GM21526 (cell line): Measurements from ENCODE around the gene JMJD6.

Experiments used
- ATAC-seq: cut with Tn5 transposase; IDR thresholded peaks from one replicate; pipeline ENCODE4 v1.9.1; 2021; ENCODE audit warnings: moderate library complexity; ENCODE audit not compliant: unreplicated experiment, low FRiP score

Gene JMJD6

DNA sequence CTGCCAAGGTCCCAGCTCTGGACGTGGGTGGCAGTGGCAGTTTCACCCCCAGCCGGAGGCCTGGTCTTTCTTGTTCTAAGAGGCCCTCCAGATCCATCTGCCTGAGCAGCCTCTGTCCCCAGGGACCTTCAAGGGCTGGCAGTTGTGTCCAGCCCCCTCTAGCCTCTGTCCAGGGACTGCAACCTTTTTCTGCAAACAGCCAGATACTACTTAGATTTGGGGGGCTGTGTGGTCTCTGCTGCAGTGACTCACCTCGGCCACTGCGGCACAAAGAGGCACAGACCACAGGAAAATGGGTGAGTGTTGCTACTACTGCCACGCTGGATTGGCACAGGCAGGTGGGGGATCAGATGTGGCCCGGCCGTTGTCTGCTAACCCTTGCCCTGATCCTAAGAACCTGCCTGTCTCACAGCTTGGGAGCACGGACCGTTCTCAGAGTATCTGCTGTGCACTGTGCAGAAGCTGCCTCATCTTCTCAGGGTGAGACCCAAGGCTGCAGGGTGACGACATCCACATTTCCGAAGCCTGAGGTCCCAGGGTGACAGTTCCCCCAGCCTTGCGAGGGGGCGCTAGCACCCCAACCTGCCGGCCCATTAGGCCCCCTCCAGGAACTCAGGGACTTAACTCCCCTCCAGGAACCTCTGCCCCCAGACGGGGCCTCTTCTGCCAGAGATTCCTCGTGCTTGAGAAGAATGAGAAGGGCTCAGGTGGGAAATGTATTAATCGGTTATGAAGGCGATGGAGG is 43.2 kb downstream of the JMJD6 start:
- ATAC-seq = no peak

DNA sequence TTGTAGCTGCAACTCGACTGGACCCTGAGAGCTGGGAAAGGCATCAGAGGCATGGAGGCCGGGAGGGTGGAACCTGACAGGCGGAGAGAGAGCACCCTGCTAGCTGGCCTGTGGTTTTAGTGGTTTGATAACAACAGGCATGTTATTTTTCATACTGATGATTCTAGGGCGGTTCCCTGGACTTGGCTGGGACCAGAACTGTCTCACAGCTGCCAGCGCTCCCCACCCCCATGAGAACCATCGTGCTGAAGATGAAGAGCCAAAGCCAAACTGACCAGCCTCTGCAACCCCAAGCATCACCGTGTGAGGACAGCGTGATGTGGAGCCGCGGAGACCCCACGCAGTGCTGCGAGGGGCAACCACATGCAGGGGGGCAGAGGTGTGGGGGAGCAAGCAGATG is 44.1 kb downstream of the JMJD6 start:
- no peak for ATAC-seq

DNA sequence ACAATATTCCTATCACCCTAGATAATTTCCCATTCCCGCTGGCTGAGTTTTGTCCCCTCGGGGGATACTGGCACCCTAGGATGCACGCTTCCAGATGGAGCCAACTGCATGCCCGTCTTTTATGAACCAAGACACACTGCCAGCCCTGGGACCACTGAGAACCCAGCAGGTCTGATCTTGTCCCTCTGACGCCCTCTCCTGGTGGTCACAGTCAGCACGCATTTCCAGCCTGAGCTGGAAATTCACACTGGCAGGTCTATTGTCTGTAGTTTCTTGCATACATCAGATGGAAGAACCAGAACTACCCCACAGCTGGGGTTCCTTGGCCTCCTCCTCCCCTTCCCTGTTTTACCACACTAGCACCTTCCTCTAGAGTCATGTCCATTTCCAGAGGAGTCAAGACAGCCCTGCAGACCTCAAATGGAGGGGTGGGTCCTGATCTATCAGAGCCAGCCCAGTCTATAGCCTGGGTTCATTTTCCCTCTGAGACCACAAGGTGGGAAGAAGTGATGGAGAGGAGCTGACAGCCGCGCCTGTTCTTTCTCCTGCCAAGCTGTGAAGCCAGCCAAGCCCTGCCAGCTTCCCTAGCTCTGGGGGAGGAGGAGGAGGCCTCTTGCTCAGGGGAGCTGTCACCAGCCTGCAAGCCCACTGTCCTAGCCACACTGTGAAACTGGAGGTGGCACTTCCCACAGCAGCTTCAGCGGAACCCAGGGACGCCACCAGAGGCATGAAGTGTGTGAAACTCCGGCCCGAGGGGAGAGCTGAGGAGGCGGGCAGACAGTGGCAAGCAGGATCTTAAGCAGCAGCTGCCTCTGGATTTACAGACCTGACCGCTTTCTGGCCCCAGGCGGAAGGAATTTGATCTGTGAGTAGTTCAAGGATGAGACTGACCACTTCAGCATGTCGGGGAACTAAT is 44.9 kb downstream of the JMJD6 start:
- no peak for ATAC-seq

DNA sequence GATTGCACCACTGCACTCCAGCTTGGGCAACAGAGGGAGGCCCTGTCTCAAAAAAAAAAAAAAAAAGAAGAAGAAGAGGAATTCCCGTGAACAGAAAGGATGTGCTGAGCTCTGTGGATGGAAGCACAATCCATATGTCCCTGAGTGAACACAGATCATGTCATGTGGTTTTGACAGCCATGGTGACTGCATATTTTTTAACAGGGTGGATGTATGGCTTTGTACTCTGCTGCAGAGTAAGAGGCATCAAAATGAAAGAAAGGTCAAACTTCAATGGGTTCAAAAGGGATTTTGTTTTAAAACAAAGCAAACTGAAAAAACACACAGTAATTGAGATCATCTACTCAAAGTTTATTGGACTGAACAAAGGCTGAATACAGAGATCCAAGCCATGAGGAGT is 47.2 kb downstream of the JMJD6 start:
- ATAC-seq = no peak

DNA sequence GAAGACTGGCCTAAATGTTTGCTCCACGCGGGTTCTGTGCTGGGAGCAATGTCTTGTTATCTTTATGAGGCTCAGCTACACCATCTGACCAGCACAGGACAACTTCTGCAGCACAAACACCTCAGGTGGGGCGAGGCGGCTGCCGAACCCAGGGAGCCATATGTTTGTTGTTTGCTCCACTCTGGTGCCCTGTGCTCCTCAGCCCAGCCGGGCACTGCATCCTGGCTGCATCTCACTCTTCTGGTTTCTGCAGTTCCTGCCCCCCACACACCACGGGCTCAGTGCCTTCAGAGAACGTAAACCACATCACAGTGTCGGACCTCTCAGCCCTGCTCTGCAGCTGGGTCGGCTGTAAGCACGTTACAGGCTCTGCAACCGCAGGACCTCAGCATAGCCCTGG is 48.1 kb downstream of the JMJD6 start:
- ATAC-seq = no peak

DNA sequence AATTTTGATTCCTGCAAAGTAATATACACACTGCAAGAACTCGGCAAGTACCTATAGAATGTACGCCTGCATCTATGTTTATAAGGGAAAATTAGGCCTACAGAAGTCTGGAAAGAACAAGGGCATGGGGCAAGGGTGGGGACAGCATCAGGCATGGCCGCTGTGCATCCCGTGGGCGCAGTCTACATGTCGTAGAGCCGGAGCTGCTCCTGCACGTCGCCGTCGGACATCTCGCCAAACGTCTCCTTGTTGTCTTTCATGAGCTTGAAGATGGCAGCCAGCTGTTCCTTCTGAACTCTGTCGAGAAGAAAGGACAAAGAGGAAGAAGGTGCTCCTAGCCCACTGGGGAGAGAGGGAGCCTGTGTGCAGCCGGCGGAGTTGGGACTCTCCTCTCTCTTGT is 49.0 kb downstream of the JMJD6 start:
- no peak for ATAC-seq

DNA sequence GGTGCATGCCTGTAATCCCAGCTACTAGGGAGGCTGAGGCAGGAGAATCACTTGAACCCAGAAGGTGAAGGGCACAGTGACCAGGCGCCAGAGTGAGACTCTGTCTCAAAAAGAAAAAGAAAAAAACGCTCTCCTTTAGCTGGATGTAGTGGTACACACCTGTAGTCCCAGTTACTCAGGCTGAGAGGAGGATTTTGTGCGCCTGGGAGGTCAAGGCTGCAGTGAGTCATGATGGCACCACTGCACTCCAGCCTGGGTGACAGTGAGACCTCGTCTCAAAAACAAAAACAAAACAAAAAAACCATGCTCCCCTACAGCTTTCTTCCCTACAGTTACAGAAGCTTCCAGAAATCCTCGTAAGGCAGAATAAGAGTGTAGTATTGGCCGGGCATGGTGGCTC is 49.8 kb downstream of the JMJD6 start:
- ATAC-seq = no peak

DNA sequence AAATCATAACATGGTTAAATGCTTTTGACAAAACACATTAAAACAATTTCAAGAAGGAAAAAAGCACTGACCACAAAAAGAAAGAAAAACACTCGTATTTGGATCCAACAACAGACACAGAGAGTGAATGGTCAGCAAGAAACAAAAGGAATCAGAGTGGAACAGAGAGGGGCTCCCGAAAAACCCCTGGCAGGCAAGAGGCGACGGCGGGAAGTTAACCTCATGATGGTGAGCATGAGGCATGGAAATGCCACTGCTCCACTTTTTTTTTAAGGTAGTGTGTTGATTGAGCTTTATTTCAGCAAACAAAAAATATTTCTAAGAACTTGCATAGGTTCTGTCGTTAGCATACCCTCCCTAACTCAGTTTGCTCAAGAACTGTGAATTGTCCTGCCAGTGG is 50.8 kb downstream of the JMJD6 start:
- no peak for ATAC-seq

DNA sequence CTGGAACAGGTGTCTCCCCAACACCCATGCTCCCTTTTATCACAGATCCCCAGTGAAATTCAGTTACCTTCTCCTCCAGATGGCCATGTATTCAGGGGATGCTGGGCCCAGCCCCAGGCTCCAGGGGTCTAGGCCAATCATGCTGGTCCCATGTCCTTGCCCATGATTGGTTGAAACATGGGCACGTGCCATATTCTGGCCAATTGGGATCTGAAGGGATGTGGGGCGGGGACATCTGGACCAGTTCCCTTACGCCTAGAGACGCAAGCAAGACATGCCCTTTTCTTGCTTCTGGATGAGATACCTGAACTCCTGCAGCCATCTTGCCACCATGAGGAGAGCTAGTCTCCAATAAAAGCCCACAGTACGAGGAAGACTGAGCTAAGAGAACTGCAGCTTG is 51.8 kb downstream of the JMJD6 start:
- ATAC-seq = no peak

DNA sequence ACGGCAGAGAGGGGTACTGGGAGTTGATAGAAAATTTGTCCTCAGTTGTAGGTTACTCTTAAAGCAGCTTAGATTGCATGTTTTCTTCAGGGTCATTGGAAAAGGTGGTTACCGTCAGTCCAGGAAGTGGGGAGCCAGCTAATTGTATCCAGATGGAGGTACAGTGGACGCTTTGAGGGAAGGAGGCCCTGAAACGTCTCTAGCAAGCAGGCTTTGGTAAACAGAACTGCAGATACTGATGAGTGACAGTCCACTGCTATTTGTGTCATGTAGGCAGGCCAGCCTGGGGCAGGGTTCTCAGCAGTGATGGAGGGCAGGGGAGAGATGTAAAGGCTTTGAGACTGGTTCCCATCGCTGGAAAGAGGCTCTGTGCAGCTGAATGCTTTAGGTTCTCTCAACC is 52.7 kb downstream of the JMJD6 start:
- ATAC-seq = no peak

DNA sequence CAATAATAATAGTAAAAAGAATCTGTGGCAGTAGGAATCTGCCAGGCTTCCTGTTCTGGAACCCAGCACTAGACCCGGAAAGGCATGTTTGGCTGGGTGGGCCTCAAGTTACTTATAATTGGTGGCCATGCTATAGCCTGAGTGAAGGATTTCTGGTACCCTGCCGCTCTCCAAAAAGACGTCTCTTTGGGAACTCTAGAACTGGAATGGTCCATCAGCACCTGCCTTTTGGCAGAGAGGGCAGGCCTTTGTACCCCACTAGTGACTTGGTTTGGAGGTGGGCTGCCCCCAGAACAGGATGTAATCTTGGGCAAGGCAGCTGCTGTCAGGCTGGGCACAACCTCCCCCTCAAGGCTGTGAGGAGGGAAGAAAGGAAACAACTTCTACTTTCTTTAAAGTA is 53.5 kb downstream of the JMJD6 start:
- ATAC-seq = no peak

DNA sequence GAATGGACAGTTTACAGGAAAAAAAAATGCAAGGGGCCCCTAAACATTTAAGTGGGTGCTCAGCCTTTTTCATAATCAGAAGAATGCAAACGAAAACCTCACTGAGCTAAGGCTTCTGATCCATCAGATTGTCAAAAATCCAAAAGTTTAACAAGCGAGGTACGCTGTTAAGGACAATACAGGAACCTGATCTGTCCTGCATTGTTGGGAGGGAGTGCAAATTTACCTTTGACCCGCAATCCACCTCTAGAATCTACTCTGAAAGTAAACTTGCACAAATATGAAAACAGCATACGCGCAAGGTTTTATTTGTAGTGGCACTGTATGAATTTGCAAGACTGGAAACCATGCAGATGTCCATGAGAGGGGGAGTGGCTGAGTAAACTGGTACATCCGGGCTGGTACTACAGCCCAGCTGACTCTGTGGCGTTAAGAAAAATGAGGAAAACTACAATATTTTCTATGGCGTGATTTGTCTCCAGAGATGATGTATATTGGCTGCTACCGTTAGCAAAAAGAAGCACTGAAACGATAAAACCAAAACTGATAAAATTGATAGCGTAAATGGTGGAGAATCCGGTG is 54.0 kb downstream of the JMJD6 start:
- no peak for ATAC-seq

DNA sequence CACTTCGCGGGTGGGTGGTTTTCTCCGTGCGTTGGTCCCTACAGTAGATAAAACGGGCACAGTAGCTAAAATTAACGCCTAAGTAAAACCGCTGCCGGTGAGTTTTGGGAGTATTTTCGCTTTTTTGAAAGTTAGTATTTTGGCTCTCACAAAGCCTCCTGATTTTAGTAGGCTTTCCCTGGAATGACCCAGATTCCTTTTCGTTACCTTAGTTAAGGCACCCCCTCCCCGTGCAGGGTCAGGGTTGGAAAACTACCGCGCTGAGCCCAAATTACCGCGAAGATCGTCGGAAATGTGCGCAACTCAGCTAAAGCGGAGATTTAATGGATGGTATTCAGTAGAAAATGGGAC is 54.5 kb downstream of the JMJD6 start:
- no peak for ATAC-seq

DNA sequence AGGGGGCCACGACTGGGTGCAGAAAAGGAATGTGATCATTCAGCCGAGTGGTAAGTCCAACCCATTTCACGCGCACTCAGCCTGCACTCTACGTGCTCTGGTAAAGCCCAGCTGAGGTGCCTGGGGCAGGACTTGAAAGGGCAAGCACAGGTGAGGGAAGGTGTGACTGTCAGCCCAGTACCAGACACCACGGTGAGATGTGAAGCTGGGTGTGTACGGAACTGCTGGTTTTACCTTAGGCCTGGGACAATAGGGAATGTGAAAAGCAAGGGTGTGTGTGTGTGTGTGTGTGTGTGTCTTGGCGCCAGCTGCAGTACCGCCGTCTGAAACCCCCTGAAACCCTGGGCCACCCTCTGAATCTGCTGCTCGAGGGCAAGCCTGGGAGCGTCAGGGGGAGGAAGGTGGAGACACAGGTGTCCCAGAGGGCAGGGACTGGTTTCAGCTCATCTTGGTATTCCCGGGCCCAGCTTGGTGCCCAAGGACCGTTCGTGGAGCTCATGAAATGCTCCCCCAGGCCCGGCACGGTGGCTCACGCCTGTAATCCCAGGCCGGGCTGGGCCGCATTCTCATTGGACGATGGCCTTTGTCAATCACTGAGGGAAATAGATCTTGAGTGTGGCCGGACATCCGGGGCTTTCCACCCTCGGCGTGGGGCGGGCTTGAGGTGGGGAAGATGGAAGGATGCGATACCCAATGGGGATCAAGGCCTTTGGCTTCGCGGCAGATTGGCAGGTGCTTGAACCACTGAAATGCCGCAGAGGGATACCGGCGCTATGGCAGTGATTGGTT is 55.1 kb downstream of the JMJD6 start:
- peak; percentile 97 for ATAC-seq

DNA sequence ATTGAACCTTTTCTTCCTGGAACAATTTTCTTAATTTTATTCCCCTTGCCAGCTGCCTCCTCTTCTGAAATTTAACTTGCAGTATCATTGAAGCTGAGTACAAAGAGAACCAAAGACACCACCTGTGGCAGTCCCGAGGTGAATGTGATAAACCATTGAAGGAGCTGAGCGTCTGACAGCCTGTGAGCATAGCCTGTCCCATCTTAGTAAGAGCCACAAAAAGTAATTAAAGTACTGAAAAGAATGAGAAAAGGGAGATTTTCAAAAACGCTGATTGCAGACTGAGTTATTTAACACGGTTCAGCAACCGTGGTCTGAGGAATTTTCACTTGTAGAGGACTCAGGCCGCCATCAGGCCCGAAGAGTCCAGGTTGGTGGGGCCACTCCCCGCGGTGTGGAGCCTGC is 55.7 kb downstream of the JMJD6 start:
- no peak for ATAC-seq

DNA sequence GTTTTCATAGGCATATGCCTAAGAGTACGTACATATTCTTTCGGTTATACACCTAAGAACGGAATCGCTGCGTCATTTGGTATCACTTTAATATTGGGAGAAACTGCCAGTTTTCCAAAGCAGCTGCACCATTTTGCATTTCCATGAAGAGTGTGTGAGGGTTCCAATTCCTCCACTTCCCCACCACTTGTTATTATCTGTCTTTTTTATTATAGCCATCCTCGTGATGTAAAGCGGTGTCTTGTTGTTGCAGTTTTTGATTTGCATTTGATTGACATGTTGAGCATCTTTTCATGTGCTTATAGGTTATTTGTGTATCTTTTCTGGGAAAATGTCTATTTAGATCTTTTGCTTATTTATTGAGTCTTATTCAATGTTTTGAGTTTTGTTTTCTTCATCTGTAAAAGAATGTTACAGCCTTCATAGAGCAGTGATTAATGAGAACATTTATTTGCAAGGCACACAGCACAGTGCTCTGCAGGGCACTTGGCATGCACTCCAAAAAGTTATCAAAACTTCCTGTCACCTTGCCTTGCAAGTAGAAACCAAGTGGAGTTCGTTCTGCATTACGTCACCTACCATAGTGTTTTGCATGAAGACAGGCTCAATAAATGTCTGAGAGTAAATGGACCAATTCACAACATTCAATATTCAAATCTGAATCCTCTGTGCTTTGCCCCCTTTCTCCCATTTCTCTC is 56.2 kb downstream of the JMJD6 start:
- ATAC-seq = no peak
